Heart left ventricle (tissue), 16 donors: ENCODE measurements around the gene RIMS1. TPM values are rescaled to one million over a fixed set of nuclear protein-coding genes. Genes with fewer than 3 reads are reported as not detected.

ENCODE experiments used
- ATAC-seq, 4 donors: fragments of 200-7000 bp; cut with Tn5 transposase; one replicate each; pipeline ENCODE4 v1.9.1; 2020 to 2022; ENCODE audit warnings: moderate library complexity in 4 of 4, mild to moderate bottlenecking in 3 of 4, moderate number of reproducible peaks in 1 of 4
- DNase-seq, 5 donors: peaks; one replicate each; pipeline ENCODE4 v3.0.0-alpha.2; 2020
- H3K27ac ChIP-seq, 12 donors: fragments of 200-600 bp; sonication (generic) in 4 of 12; one replicate each; pipeline versions ENCODE4 v1.5.0 to v1.8.0; 2016 to 2022; ENCODE audit warnings: mild to moderate bottlenecking in 2 of 12
- H3K27me3 ChIP-seq, 9 donors: fragments of 200-600 bp; sonication (generic) in 2 of 9; one replicate each; pipeline versions ENCODE4 v1.5.1 to v1.8.0; 2016 to 2022; ENCODE audit warnings: mild to moderate bottlenecking in 3 of 9
- H3K36me3 ChIP-seq, 9 donors: fragments of 200-600 bp; sonication (generic) in 2 of 9; one replicate each; pipeline versions ENCODE4 v1.5.0 to v1.8.0; 2018 to 2022; ENCODE audit warnings: mild to moderate bottlenecking in 2 of 9
- H3K4me1 ChIP-seq, 12 donors: fragments of 200-600 bp; sonication (generic) in 4 of 12; one replicate each; pipeline versions ENCODE4 v1.5.0 to v1.8.0; 2016 to 2022; ENCODE audit warnings: mild to moderate bottlenecking in 3 of 12
- H3K4me3 ChIP-seq, 12 donors: fragments of 200-600 bp; sonication (generic) in 4 of 12; one replicate each; pipeline versions ENCODE4 v1.5.0 to v1.8.0; 2017 to 2022; ENCODE audit warnings: mild to moderate bottlenecking in 9 of 12, moderate library complexity in 4 of 12
- H3K9me3 ChIP-seq, 12 donors: fragments of 200-600 bp; sonication (generic) in 4 of 12; one replicate each; pipeline versions ENCODE4 v1.5.0 to v1.8.0; 2016 to 2022; ENCODE audit warnings: mild to moderate bottlenecking in 1 of 12
- POLR2A ChIP-seq, 2 donors: fragments of 450-650 bp; IDR thresholded peaks; one replicate each; pipeline ENCODE4 v1.6.1; 2017; ENCODE audit warnings: antibody characterized with exemption in 2 of 2, mild to moderate bottlenecking in 2 of 2, moderate library complexity in 2 of 2
- WGBS, 4 donors: extraction: QIAGEN DNeasy Blood & Tissue Kit in 2 of 4; methylation state at CpG; one replicate each; pipeline versions ENCODE4 v1.1.5 to v1.1.7; 2013 to 2018; 5-methylcytosine and 5-hydroxymethylcytosine counted together
- intact Hi-C, 10 donors: fragments of 100-400 bp; cut with DNase I; formaldehyde crosslinking; loops; one replicate each; pipeline versions ENCODE4 v1.11.1 to v1.14.2; 2022
- polyA plus RNA-seq, 2 donors: library from polyadenylated mRNA; stranded (reverse); fragments of 200-250 nt; gene quantifications; one replicate each; pipeline ENCODE4 v1.2.3, GENCODE V29; 2013
- total RNA-seq, 9 donors: library from RNA; depleted of rRNA in 2 of 9; stranded (reverse); fragments of >200 nt in 2 of 9; fragmentation: NEBNext Ultra II Directional in 3 of 9; extraction: Animal tissue kit (Norgen Biotek cat#: 25700) in 3 of 9; gene quantifications; one replicate each; pipeline versions ENCODE4 v1.1.0 to v1.2.4, GENCODE V29; 2016 to 2023
- TF ChIP-seq, protein P1 (sequence below), 12 donors: fragments of 200-600 bp; sonication (generic) in 4 of 12; IDR thresholded peaks; one replicate each; pipeline versions ENCODE4 v1.5.0 to v1.8.0; 2018 to 2022; ENCODE audit warnings: antibody characterized with exemption in 12 of 12, mild to moderate bottlenecking in 5 of 12
- donor health status: ischemic (EF 13 %, LVEDD 7.1; RV severe dilation, severe dysfunction).
- donor health status: healthy with polysubstance abuse.
- donor health status: DM: no; HTN: yes; CAD: no.
- donor health status: DM: no; HTN: no; CAD: no.
- donor health status: ischemic (EF 25% LVEDD 6.9; RV normal size, moderate dysfunction).
- donor health status: ischemic (EF 25% LVEDD 5.7; RV mildly dilated, moderate dysfunction).
- donor health status: healthy.
- donor health status: DM: yes; HTN: yes; CAD: no.
- donor health status: ischemic (EF 35%, LVEDD 5.7; RV mildly dilated, moderate dysfunction).
- donor health status: nonischemic (EF 11% LVEDD 7.7; RV severe dilation, severe dysfunction).
- donor health status: DM: yes; HTN: yes; CAD: no.
- donor health status: PGD.
- donor health status: ischemic (EF 29% LVEDD 5.4; RV normal size, mild dysfunction).
- donor health status: nonischemic (EF 23%, LVEDD 6.1; RV moderate dilation, normal function).

Gene RIMS1
- total and polyA plus RNA-seq, 11 donors: 0.11 to 3.2 (median 1.1) TPM; not detected in 4

DNA sequence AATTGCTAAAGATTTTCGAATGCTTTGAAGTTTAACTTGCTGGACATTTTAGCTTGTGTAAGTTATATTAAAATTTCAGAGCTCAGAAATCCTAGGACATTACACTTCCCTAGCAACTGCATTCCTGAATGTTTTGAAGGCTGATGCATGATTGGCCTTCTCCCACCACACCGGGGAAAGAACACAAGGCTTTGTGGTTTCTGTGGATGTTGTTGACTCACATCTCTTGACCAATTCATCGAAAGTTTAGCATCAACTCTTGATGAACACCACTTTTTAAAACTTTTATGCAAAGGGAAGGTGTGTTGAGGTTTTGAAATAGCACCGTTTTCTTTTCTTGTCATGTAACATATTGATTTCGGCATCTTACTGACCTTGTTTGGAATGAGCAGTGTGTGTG is 81.1 kb downstream of the RIMS1 start:
- Histone ChIP-seq H3K9me3 (no peaks in the 10 kb centered on the region), H3K4me1 (no peaks in the 10 kb centered on the region), H3K36me3 (no peaks in the 10 kb centered on the region), H3K27ac (no peak overlapping the region), H3K4me3 (no peak overlapping the region), H3K27me3 (no peaks in the 10 kb centered on the region)
- ATAC-seq (no peak), DNase-seq (no peak)
- 84 to 86% (median 84%) methylated on average over 5 of the region's 5 CpGs for WGBS, 4 donors
- intact Hi-C loops: no loop called here
- TF ChIP-seq POLR2A (IDR thresholded peaks at IDR 0.05): no peak
- TF ChIP-seq, protein P1, sequence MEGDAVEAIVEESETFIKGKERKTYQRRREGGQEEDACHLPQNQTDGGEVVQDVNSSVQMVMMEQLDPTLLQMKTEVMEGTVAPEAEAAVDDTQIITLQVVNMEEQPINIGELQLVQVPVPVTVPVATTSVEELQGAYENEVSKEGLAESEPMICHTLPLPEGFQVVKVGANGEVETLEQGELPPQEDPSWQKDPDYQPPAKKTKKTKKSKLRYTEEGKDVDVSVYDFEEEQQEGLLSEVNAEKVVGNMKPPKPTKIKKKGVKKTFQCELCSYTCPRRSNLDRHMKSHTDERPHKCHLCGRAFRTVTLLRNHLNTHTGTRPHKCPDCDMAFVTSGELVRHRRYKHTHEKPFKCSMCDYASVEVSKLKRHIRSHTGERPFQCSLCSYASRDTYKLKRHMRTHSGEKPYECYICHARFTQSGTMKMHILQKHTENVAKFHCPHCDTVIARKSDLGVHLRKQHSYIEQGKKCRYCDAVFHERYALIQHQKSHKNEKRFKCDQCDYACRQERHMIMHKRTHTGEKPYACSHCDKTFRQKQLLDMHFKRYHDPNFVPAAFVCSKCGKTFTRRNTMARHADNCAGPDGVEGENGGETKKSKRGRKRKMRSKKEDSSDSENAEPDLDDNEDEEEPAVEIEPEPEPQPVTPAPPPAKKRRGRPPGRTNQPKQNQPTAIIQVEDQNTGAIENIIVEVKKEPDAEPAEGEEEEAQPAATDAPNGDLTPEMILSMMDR (IDR thresholded peaks at IDR 0.05): no peak

GRCh38 chr6:71977884-71978283 is 91.5 kb downstream of the RIMS1 start:
- TF ChIP-seq, protein P1 (IDR thresholded peaks at IDR 0.05): no peak
- TF ChIP-seq POLR2A (IDR thresholded peaks at IDR 0.05): no peak
- Histone ChIP-seq H3K27ac (no peak overlapping the region), H3K36me3 (no peaks in the 10 kb centered on the region), H3K4me3 (no peak overlapping the region), H3K4me1 (no peaks in the 10 kb centered on the region), H3K27me3 (no peaks in the 10 kb centered on the region), H3K9me3 (no peaks in the 10 kb centered on the region)
- ATAC-seq (no peak), DNase-seq (no peak)
- 55 to 62% (median 58%) methylated on average over 4 of the region's 4 CpGs for whole genome bisulfite sequencing, 4 donors
- intact Hi-C loops: no loop called here

DNA sequence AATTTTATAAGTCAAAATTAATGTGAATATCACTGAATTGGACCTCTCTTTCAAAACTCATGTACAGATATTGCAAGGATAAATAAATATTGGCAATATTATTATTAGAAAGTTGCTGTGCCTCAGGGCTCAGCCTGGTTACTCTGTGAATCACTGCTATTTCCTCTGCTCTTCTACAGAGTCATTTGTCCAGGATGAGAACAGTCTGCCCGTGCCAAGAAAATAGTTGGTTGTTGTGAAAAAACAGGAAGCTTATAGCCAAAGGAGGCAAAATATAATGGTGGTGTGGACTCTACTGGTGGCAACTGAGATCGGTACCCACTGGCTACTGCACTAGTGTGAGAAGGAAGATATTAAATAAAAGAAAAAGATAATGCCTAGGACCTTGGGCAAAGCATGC is 93.6 kb downstream of the RIMS1 start:
- intact Hi-C loops: no loop called here
- no peak for DNase-seq
- Histone ChIP-seq H3K27ac (no peak overlapping the region), H3K4me3 (no peak overlapping the region), H3K9me3 (no peaks in the 10 kb centered on the region), H3K36me3 (no peaks in the 10 kb centered on the region), H3K27me3 (no peaks in the 10 kb centered on the region), H3K4me1 (no peaks in the 10 kb centered on the region)
- TF ChIP-seq, protein P1 (IDR thresholded peaks at IDR 0.05): no peak
- TF ChIP-seq POLR2A (IDR thresholded peaks at IDR 0.05): no peak
- ATAC-seq: no peak
- 67 to 72% (median 70%) methylated on average over 2 of the region's 2 CpGs for WGBS, 4 donors

GRCh38 chr6:71982389-71982788 is 96.0 kb downstream of the RIMS1 start:
- TF ChIP-seq, protein P1 (IDR thresholded peaks at IDR 0.05): no peak
- TF ChIP-seq POLR2A (IDR thresholded peaks at IDR 0.05): no peak
- no peaks in the 10 kb centered on the region for H3K9me3 ChIP-seq
- ATAC-seq: no peak
- no peak overlapping the region for H3K4me3 ChIP-seq
- H3K27me3 ChIP-seq: no peaks in the 10 kb centered on the region
- WGBS, 4 donors: 36 to 59% (median 46%) methylated on average over 1 of the region's 1 CpG
- H3K27ac ChIP-seq: no peak overlapping the region
- intact Hi-C loops: no loop called here
- no peaks in the 10 kb centered on the region for H3K4me1 ChIP-seq
- DNase-seq: no peak
- H3K36me3 ChIP-seq: no peaks in the 10 kb centered on the region
